Upper lobe of left lung (tissue), 4 donors: ENCODE results near the gene ADAM19.

Source experiments
- CTCF ChIP-seq, 6 experiments: fragments of 450-650 bp in 4 of 6; fragments of 200-600 bp in 2 of 6; sonication (generic) in 2 of 6; IDR thresholded peaks; one replicate each; pipeline ENCODE4 v1.5.1; 2016 to 2019; ENCODE audit warnings: antibody characterized with exemption in 6 of 6
- EP300 ChIP-seq, 4 donors: sonication (generic); formaldehyde crosslinking; IDR thresholded peaks; one replicate each; pipeline ENCODE4 v1.5.1; 2017; ENCODE audit warnings: antibody characterized with exemption in 4 of 4, control low read depth in 2 of 4
- POLR2A ChIP-seq, 4 donors: fragments of 450-650 bp; IDR thresholded peaks; one replicate each; pipeline ENCODE4 v1.5.1; 2016 to 2017; ENCODE audit warnings: antibody characterized with exemption in 4 of 4, mild to moderate bottlenecking in 2 of 4

- no peak for TF ChIP-seq CTCF (IDR thresholded peaks at IDR 0.05)
- TF ChIP-seq POLR2A (IDR thresholded peaks at IDR 0.05), result no peak
- no peak for TF ChIP-seq EP300 (IDR thresholded peaks at IDR 0.05)
These were observed 110.9 kb downstream of the ADAM19 start for GRCh38 chr5:157464519-157465171.
